WERI-Rb-1 (cell line): ENCODE data around the gene EGF.
"Not testable (repeated sequence)": the region's sequence is repeated elsewhere in the genome, so short reads cannot be mapped to it uniquely, and the experiment has no call there.

Source experiments
- DNase-seq: peaks from one replicate; pipeline ENCODE4 v3.0.0-alpha.2; 2020
- H3K27ac ChIP-seq: fragments of 250-450 bp; sonication (Bioruptor Pico); 2 replicates; pipeline ENCODE4 v1.5.1; 2020; ENCODE audit warnings: mild to moderate bottlenecking, moderate library complexity
- H3K27me3 ChIP-seq: fragments of 250-450 bp; sonication (Bioruptor Pico); 2 replicates; pipeline ENCODE4 v1.5.1; 2021; ENCODE audit warnings: mild to moderate bottlenecking, low read depth, moderate library complexity; ENCODE audit not compliant: insufficient read depth, severe bottlenecking
- H3K36me3 ChIP-seq: fragments of 250-450 bp; sonication (Bioruptor Pico); 2 replicates; pipeline ENCODE4 v1.5.1; 2020; ENCODE audit warnings: mild to moderate bottlenecking, moderate library complexity
- H3K4me3 ChIP-seq: 2 replicates; pipeline ENCODE4 v1.5.1; 2011; ENCODE audit warnings: low read depth, mild to moderate bottlenecking, control low read depth, low read length
- H3K9me3 ChIP-seq: fragments of 250-450 bp; sonication (Bioruptor Pico); 2 replicates; pipeline ENCODE4 v1.5.1; 2021; ENCODE audit warnings: mild to moderate bottlenecking, moderate library complexity; ENCODE audit not compliant: severe bottlenecking
- CTCF ChIP-seq: IDR thresholded peaks from 2 replicates; pipeline ENCODE4 v1.5.1; 2011; ENCODE audit warnings: low read depth, mild to moderate bottlenecking, control low read depth, inconsistent platforms, low read length

Gene EGF

GRCh38 chr4:109873791-109874514 is 38.7 kb upstream of the EGF start:
- H3K36me3 ChIP-seq: no peaks in the 10 kb centered on the region; the same call in 1 of the 2 replicates
- no peak overlapping the region for H3K4me3 ChIP-seq
- peak; percentile 27 for DNase-seq
- H3K9me3 ChIP-seq: no peaks in the 10 kb centered on the region
- H3K27me3 ChIP-seq: no peaks in the 10 kb centered on the region
- no peak; the same call in 1 of the 2 replicates for TF ChIP-seq CTCF
- no peak overlapping the region for H3K27ac ChIP-seq

DNA sequence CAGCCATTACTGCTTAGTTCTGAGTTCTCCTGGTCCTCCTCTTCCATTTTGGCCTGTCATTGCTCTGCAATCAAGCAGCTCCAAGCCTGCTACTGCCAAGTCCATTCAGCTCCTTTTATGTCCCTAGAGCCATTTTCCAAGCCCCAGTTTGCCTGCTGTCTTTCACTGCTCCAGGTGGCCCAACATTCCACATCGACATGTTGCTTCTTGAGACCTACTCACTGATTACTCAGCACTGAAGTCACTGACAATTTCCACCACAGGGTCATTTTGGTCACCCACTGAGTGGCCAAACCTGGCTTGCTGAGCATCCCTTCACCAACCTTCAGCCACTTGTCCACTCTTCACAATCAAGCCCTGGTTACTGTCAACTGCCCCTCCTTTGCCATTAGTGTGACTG is 37.6 kb upstream of the EGF start:
- Histone ChIP-seq H3K4me3 (no peak overlapping the region), H3K27ac (no peak overlapping the region), H3K27me3 (no peaks in the 10 kb centered on the region), H3K36me3 (no peaks in the 10 kb centered on the region), H3K9me3 (no peaks in the 10 kb centered on the region)
- DNase-seq: no peak
- no peak for TF ChIP-seq CTCF

DNA sequence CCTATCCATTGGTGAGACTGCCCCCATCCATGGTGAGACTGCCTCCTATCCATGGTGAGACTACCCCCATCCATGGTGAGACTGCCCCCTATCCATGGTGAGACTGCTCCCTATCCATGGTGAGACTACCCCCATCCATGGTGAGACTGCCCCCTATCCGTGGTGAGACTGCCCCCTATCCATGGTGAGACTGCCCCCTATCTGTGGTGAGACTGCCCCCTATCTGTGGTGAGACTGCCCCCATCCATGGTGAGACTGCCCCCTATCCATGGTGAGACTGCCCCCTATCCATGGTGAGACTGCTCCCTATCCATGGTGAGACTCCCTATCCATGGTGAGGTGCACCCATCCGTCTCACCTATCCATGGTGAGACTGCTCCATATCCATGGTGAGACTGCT is 37.1 kb upstream of the EGF start:
- not testable (repeated sequence) for H3K4me3 ChIP-seq, H3K27ac ChIP-seq, H3K36me3 ChIP-seq, DNase-seq, H3K27me3 ChIP-seq, H3K9me3 ChIP-seq

DNA sequence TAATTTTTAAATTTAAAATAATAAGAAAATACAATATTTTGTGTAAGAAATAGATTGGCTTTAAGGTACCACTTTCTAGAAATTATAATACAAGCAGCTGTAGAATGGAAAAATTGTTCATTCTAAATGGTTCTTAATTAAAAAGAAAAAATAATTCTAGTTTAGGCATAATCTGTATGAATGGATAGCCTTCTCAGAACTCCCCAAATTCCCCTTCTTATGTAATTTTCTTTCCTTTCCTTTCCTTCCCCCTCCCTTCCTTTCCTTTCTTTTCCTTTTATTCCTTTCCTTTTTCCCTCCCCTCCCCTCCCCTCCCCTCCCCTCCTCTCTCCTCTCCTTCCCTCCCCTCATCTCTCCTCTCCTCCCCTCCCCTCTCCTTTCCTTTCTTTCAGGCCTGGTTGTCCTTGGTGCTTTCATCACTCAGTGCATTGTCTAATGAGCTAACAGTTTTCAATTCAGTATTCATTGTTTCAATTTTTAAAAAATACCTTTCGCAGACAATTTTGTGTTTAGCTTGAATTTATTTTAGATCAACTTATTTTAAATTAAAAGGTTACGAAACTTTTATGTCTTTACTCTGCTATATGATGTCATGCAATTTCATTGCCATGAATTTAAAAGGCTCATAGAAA is 35.9 kb upstream of the EGF start:
- H3K36me3 ChIP-seq: no peaks in the 10 kb centered on the region
- no peak overlapping the region for H3K27ac ChIP-seq
- DNase-seq: no peak
- H3K9me3 ChIP-seq: no peaks in the 10 kb centered on the region
- H3K27me3 ChIP-seq: no peaks in the 10 kb centered on the region
- TF ChIP-seq CTCF: no peak
- H3K4me3 ChIP-seq: no peak overlapping the region

DNA sequence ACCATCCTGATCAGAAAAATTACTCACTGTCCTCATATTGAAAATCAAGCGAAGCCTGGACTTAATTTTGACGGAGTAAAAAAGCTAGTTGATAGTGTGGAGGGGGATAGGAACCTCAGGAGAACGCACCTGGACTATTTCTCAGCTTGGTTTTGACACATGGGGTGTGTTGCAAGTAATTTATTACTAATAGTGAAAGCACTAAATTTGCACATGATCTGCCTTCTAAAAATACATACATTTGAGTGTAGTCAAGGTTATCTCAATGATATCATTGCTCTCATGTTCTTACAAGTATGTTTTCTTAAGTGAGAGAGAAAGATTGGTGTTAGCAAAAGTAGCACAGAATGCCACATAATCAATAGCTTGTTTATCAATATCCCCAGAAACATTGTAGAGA is 35.3 kb upstream of the EGF start:
- Histone ChIP-seq H3K27ac (no peak overlapping the region), H3K27me3 (no peaks in the 10 kb centered on the region), H3K9me3 (no peaks in the 10 kb centered on the region), H3K36me3 (no peaks in the 10 kb centered on the region), H3K4me3 (no peak overlapping the region)
- no peak for DNase-seq
- TF ChIP-seq CTCF: no peak

- H3K27ac ChIP-seq: no peak overlapping the region
- H3K4me3 ChIP-seq: no peak overlapping the region
- no peaks in the 10 kb centered on the region for H3K9me3 ChIP-seq
- no peak for DNase-seq
- TF ChIP-seq CTCF: no peak
- H3K27me3 ChIP-seq: no peaks in the 10 kb centered on the region
- H3K36me3 ChIP-seq: no peaks in the 10 kb centered on the region
Measured at GRCh38 chr4:109878355-109878754, 34.3 kb upstream of the EGF start.
